GM18499 (cell line): Measurements from ENCODE around the gene AGPAT2.

ENCODE experiments used
- ATAC-seq: cut with Tn5 transposase; IDR thresholded peaks from one replicate; pipeline ENCODE4 v1.9.1; 2021; ENCODE audit warnings: moderate number of reproducible peaks; ENCODE audit not compliant: insufficient read depth, unreplicated experiment

AGPAT2 gene

DNA sequence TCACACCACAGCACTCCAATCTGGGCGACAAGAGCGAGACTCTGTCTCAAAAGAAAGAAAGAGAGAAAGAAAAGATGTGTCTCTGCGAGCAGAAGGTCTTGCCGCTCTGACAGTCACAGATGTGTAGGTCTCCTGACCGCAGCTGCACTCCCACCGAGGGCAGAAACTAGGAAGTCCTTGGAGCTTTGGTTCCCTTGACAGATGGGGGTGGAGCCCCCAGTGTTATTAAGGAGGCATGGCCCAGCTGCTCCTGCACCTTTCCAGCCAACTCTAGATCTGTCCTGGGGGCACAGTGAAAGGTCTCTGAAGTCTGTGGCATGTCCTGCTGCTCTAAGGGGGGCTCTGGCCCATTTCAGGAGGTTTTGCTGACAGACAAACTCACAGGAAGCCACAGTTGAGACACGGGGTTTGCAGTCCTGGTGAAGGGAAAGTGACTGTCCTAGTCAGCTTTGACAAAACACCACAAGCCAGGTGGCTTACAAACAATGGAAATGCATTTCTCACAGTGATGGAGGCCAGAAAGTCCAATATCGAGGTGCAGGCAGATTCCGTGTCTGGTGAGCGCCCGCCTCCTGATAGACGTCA is 16.1 kb upstream of the AGPAT2 start:
- no peak for ATAC-seq

DNA sequence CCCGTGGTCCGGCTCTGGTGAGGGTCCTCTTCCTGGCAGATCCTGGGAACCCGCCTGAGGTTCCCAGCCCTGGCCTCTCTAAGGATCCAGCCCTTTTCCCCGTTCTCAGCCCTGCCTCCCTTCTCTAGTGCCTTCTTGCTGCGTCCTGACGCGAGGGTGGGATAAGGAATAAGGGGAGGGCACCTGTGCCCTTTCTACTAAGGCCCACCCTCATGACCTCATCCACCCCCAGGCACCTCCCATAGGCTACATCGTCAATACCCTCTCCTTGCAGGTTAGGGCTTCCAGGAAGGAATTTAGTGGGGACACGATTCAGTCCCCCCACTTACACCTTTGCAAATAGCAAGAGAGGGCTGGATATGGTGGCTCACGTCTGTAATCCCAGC is 14.4 kb upstream of the AGPAT2 start:
- no peak for ATAC-seq

DNA sequence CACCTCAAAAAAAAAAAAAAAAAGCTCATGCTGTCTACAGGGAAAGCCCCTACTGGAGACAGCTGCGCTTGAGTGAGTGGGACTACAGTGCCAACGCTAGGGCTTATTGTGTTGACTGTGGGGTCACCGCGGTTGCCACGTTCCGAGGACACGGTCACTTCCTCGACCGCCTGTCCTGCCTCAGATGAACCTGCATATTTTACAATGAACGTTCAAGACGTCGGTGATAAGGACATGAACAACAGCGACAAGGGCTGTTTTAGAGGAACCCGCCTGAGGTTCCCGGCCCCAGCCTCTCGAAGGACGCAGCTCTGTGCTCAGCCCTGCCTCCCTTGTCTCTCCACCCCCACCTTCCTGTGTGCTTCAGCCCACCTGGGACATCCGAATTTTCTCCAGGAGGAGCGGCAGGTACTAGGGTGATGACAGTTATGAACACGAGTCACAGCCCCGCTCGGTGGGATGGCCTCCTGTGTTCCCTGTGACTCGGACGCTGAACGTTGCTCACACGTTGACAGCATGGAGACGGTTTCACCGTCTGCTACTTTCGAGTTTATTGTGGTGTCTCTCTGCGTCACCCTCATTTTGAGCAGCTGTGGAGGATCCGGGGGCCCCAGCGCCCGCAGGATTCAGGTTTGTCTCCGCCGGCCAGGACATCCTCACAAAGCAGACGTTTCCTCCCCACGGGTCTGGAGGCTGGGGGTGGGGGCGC is 13.9 kb upstream of the AGPAT2 start:
- ATAC-seq: no peak

DNA sequence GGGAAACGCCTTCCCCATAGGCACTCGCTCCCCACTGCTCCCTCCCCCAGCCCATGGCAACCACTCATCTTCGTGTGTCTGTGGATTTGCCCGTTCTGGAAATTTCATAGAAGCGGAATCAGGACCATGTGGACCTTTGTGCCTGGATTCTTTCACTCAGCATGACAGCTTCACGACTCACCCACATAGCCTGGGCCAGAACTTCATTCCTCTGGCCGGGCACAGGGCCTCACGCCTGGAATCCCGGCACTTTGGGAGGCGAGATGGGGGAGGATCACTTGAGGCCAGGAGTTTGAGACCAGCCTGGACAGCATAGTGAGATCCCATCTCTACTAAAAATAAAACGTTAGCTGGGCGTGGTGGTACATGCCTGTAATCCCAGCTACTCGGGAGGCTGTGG is 13.0 kb upstream of the AGPAT2 start:
- ATAC-seq: no peak

DNA sequence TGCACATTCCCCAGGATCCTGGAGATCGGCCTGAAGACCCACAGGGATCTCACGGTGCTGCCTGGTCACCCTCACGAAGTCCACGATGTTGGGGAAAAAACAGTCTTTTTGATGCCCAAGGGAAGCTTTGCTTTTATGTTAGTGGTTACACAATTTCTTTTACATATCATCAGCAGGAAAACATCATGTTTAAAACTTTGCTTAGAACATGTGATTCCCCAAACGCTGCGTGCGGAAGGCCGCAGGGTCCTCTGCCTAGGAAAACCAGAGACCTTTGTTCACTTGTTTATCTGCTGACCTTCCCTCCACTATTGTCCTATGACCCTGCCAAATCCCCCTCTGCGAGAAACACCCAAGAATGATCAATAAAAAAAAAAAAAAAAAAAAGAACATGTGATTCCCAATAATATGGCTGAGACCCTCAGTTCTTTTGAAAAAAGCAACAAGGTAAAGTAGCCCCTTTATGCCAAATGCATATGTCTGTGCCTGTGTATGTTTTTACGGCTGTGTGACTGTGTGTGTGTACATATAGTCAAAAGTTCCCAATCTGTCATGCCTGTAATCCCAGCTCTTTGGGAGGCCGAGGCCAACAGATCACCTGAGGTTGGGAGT is 11.5 kb upstream of the AGPAT2 start:
- ATAC-seq: no peak

DNA sequence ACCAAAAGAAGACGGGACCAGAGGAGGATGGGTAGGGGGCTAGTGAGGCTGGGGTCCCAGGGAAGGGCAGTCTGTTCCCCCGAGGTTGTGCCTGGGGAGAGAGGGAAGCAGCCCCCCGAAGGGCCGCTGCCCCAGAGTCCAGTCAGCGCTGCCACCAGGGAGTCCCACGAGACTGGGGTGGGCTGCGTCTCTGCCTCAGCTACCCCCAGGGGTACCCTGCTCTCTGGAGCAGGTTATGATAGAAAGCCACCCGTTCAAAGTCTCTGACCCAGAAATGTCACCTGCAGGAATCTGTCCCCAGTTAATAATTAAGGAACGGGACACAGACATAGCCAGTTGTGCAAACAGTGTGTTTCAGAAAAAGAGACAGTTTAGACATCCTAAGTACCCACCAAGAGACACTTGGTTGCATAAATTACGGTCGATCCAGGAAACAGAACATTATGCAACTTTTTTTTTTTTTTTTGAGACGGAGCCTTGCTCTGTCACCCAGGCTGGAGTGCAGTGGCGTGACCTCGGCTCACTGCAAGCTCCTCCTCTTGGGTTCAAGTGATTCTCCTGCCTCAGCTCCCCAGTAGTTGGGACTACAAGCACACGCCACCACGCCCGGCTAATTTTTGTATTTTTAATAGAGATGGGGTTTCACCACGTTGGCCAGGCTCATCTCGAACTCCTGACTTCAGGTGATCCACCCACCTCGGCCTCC is 10.7 kb upstream of the AGPAT2 start:
- ATAC-seq: no peak

DNA sequence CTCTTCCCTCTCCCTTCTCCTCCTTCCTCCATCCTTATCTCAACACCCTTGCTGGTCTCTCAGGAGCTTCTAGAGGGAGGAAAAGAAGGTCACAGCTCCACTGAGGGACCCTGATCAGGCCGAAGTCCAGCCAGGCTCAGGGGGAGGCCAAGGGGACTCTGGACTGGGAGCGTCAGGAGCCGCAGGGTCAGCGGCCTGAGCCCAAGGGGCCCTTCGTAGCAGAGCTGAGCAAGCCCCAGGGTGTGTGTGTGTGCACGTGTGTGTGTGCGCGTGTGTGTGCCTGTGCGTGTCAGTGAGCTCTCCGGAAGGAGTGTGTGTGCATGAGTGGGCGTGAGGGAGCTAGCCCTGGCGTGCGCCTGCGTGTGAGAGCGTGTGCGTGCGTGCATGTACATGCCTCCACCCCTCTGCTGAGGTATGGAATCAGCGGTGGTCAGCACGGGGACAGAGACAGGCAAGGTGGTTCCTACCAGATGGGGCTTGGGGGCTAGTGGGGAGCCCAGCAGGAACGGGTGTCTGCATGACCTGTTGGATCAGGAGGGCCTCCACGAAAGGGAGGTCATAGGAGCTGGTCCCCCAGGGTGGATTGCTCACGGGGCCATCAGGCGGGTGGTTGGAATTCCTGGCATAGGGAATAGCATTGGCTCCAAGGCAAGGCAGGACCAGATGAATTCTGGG is 10.0 kb upstream of the AGPAT2 start:
- no peak for ATAC-seq

DNA sequence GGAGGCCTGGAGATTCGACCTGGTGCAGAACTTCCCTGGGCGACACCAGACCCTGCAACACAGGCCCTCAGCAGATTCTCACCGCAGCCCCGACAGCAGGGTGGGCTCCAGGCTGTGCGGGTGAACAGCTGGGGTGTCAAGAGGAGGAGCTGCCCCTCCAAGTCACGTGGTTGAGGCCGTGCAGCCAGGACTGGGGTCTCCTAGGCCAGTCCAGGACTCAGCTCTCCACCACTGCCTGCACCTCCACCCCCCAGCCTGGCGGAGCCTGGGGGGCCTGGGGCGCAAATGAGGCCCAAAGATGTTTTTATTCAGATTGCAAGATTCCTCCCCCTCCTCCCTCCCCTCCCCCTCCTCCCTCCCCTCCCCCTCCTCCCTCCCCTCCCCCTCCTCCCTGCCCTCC is 9.2 kb upstream of the AGPAT2 start:
- ATAC-seq: no peak

DNA sequence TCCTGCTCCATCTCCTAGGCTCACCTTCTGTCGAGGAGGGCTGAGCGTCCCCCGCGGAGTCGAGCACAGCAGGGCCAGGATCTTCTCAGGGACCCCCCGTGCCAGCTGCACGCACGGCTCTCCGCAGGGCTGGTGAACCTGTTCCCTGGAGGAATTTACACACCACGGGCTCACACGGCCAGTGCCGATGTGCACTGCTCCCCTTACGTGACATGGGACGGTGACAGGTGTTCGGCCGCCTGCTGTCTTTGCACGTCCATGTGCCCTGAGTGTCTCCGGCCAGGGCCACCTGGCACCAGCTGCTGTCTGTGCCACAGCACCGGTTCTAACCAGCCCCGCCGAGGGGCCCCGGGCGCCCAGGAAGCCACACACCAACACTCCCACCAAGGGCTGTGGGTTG is 8.7 kb upstream of the AGPAT2 start:
- no peak for ATAC-seq

DNA sequence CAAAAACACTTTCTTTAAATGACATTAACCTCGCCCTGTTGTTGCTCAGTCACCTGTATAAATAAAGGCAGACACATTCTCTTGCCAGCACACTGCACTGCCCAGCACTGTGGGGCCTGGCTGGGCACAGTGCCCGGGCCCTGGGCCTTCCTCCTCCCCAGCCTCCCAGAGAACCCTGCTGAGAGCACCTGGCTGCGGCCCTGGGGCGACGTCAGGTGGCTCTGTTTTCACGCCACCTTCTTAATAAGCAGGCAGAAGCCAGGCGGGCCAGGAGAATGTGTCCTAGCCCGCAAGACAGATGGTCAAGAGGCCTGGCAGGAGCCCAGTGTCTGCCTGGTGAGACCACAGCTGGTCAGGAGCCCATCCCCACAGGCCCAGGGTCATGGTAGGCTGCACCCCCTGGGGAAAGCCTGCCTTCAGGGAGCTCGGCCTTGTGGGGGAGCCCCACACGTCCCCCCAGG is 8.2 kb upstream of the AGPAT2 start:
- ATAC-seq: no peak

DNA sequence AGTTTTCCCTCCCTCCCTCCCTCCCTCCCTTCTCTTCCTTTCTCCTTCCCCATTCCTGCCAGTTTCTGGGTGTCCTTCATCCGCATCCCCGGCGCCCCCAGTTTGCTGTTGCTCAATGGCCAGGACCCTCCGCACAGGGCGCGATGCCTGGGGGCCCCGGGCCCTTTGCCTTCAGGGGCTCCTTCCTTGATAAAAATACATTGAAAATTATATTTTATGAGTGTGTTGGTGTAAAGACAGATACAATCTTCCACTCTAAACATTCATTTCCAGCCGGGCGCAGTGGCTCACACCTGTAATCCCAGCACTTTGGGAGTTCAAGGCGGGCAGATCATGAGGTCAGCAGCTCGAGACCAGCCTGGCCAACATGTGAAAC is 7.6 kb upstream of the AGPAT2 start:
- no peak for ATAC-seq

DNA sequence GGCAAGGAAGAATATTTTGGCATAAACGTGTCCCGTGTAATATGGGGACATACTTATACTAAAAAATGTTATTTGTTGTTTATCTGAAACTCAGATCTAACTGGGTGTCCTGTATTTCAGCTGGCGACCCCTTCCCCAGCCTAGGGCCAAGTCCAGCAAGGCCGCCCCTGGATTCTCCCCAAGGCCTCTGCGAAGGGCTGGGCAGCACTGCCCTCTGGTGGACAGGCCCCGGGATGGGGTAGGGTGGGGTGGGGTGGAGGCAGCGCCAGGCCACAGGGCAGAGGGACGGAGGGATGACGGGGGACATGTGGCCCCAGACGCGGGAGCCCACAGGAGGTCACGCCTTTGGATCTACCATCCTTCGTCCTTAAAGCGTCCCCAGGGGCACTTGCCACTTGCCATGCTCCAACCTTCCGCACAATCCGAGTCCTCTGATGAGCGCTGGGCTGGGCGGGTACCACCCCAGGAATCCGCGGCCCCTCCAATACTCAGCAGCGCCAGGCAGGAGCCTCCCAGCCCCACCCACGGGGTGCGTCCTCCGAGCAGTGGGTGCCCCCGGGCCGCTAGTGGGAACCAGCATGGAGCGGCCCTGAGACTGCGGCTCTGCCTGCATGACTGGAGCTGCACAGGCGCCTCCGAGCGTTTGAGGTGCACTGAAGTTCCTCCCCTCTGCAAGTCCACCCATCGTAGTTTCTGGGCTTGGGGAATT is 7.1 kb upstream of the AGPAT2 start:
- no peak for ATAC-seq

DNA sequence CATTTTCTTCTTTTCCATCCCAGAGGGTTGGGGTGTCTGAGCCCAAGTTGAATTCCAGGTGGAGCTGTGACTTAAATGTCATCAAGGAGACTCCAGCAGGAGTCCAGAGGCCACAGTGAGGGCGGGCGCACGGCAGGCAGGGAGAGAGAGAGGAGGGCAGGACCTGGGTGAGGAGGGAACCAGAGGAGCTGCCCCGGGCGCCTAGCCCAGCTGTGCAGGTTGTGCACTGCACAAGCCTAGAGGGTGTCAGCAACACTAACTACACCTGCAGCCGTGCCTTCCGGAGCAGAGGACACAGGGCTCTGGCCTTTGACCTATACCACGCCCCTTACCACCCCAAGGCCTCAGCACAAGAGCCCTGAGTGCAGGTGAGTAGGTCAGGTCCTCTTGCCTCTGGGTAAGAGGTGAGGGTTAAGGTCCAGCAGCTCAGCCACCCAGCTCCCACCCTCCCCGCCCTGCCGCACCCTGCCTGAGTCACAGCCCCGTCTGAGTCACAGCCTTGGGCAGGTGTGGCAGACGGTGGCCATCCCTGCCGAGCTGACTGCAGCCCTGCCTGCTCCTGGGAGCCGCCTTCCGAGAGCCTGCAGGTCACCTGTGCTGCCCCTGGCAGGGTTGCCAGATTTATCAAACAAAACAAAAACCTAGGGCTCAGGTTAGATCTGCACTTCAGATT is 6.4 kb upstream of the AGPAT2 start:
- no peak for ATAC-seq

DNA sequence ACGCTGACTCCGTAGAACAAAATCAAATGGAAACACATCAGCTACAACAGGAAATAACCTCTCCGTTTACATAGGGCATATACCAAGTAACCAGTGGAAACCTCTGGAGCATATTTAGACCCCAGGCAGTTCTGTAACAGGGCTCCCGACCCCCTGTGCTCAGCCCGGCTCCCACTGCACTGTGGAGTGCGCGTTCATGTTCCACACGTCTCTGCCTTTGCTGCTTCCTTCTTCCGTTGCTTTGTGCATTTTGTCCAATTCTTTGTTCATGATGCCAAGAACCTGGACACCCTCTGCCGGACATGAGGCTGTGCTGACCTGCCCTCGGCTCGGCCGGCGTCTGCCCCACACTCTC is 5.9 kb upstream of the AGPAT2 start:
- no peak for ATAC-seq

DNA sequence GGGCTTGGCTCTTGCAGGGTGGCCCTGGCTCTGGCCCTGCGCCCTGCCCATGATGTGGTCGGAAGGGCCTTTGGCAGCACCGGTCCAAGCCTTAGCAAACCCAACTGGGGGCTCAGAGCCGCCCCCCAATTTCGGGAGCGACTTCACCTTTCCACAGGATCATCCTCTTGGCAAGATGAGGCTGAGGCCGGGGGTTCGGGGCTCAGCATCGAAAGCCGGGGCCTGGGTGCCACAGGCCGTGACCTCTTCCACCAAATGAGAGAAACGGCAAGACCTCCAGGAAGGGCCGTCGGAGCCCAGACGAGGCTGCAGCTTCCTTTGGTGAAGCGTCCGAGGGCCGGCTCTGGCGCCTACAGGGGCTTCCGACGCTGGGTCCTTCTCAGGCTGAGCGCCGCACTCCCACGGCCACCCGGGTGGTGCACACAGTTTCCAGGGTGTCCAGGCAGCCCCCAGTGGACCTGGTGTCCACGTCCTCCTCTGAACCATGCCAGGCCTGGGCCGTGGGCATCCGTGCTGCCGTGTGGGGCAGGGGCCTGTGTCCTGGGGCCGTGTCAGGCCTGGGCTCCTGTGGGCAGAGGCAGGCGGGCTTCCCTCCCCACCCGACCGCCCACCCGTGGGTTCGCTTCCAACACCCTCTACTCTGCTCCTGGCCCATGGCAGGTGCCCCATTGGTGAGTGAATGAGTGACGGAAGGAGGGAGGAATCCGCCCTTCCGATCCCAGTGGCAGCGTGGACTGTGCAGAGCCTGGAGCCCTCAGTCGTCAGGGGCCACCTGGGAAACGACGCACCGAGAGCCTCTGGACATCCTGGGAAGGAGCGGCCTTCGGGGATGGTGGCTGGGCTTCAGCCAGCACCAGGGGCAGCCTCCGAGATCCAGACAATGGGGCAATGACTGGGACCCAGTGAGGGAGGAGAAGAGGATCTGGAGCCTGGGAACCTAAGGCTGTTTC is 5.2 kb upstream of the AGPAT2 start:
- ATAC-seq: no peak

DNA sequence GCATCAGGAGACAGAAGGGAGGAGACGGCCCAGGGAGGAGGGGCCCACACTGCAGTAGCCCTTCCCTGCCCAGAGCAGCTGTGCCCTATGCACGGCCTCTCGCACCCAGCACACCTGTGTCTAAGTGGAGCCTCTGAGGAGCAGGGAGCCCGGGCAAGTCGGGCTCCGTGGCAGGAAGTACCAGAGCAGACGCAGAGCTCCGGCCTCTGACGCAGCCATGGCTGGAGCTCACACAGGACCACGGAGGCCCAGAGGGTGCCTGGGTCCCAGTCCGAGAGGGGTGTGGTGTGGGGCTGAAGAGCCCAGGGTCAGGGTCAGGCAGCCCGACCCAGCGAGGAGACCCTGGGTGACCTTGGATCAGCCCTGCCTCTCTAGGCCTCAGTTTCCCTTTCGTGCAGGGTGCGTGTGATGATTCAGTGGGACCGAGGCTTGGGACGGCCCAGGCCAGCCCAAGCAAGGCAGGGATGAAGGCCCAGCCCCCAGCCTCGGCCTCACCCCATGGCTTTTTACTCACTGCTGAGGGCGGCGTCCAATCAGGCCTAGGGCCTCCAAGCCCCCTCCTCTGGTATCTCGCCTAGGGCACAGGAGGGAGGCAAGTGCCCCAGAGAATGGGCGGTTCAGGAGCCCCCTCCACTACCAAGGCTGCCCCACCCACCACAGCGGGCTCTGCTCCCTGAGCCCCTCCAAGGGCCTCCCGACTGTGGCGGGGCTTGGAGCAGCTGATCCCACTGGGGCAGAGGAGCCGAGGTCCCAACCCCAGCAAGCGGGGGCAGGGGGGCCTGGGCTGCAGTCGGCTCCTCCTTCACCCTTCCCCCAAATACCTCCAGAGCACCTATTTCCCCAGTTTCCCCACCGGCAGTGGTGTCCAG is 4.3 kb upstream of the AGPAT2 start:
- ATAC-seq: no peak

DNA sequence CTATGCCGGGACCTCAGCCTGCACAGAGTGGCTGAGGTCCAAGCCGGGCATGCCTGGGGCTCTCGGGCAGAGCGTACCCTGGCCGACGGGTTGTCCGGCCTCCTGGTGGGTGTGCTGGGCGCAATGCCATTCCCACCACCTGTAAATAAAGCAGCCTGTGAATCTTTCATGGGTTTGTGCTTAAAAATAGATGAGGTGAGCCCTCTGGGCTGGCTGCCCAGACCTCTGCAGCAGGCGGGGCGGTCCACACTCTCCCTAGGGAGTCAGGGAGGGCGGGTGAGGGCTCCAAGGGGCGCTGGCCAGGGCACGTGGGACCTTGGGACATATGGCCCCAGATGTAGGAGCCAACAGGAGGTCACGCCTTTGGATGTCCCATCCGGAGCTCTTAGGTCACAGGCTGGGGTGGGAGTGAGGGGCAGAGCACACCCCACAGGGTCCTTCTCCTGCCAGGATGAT is 3.6 kb upstream of the AGPAT2 start:
- ATAC-seq: no peak
